GM12891 (cell line): Measurements from ENCODE around the gene PHF20.

ENCODE experiments used
- POLR2A ChIP-seq: IDR thresholded peaks from 2 replicates; pipeline ENCODE4 v1.6.1; 2011; ENCODE audit warnings: low read depth, low read length, control low read depth
- POLR2AphosphoS5 ChIP-seq: IDR thresholded peaks from 2 replicates; pipeline ENCODE4 v1.6.1; 2011; ENCODE audit warnings: low read depth, low read length, control low read depth
- SPI1 ChIP-seq: IDR thresholded peaks from 2 replicates; pipeline ENCODE4 v1.6.1; 2011; ENCODE audit warnings: low read depth, low read length, control low read depth
- TAF1 ChIP-seq: IDR thresholded peaks from 2 replicates; pipeline ENCODE4 v1.6.1; 2011; ENCODE audit warnings: low read depth, low read length, control low read depth

DNA sequence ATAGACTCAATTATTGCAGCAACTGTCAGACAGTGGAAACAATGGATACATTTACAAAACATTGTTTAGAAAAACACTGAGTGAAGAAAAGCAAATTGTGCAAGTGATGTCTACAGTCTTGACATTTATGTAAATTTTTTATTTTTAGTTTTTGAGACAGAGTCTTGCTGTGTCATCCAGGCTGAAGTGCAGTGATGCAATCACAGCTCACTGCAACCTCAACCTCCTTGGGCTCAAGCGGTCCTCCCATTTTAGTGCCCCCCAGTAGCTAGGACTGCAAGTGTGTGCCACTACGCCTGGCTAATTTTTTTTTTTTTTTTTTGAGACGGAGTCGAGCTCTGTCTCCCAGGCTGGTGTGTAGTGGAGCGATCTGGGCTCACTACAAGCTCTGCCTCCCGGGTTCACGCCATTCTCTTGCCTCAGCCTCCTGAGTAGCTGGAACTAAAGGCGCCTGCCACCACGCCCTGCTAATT lies 206.3 kb downstream of the PHF20 start:
- TF ChIP-seq TAF1: no peak
- no peak for TF ChIP-seq POLR2A
- TF ChIP-seq POLR2AphosphoS5: no peak
- TF ChIP-seq SPI1: no peak
